HCEC 1CT (cell line): ENCODE results near the gene TEKT3.

Experiments
- DNase-seq: peaks from one replicate; pipeline ENCODE4 v3.0.0-alpha.2; 2017

TEKT3 gene

GRCh38 chr17:15348021-15348420 is 6.6 kb upstream of the TEKT3 start:
- DNase-seq, result no peak

- no peak for DNase-seq
These were observed 4.7 kb upstream of the TEKT3 start for GRCh38 chr17:15346066-15346595.

GRCh38 chr17:15343749-15344148 is 2.4 kb upstream of the TEKT3 start:
- DNase-seq, result peak; percentile 62

- no peak for DNase-seq
These were observed 1.1 kb upstream of the TEKT3 start for GRCh38 chr17:15342460-15342859.

GRCh38 chr17:15341966-15342365 is 569 bp upstream of the TEKT3 start:
- no peak for DNase-seq

- no peak for DNase-seq
These were observed 431 bp downstream of the TEKT3 start for GRCh38 chr17:15340966-15341365.

GRCh38 chr17:15335446-15335845 is 6.0 kb downstream of the TEKT3 start:
- DNase-seq, result no peak

GRCh38 chr17:15334266-15334665 is 7.1 kb downstream of the TEKT3 start:
- no peak for DNase-seq

- no peak for DNase-seq
These were observed 9.1 kb downstream of the TEKT3 start for GRCh38 chr17:15332338-15332737.

GRCh38 chr17:15323131-15323530 is 18.3 kb downstream of the TEKT3 start:
- DNase-seq, result no peak

- peak; percentile 68 for DNase-seq
These were observed 19.7 kb downstream of the TEKT3 start for GRCh38 chr17:15321556-15322251.

- no peak for DNase-seq
These were observed 21.9 kb downstream of the TEKT3 start for GRCh38 chr17:15319452-15320010.

GRCh38 chr17:15311996-15312395 is 29.4 kb downstream of the TEKT3 start:
- no peak for DNase-seq

- DNase-seq, result no peak
These were observed 31.6 kb downstream of the TEKT3 start for GRCh38 chr17:15309793-15310192.

- DNase-seq, result no peak
These were observed 32.2 kb downstream of the TEKT3 start for GRCh38 chr17:15309236-15309635.

- no peak for DNase-seq
These were observed 32.6 kb downstream of the TEKT3 start for GRCh38 chr17:15308758-15309157.

- DNase-seq, result no peak
These were observed 33.7 kb downstream of the TEKT3 start for GRCh38 chr17:15307710-15308111.

GRCh38 chr17:15303851-15304250 is 37.5 kb downstream of the TEKT3 start:
- DNase-seq, result no peak

- no peak for DNase-seq
These were observed 38.1 kb downstream of the TEKT3 start for GRCh38 chr17:15303268-15303667.

- no peak for DNase-seq
These were observed 39.6 kb downstream of the TEKT3 start for GRCh38 chr17:15301845-15302244.

- DNase-seq, result peak; percentile 71
These were observed 43.2 kb downstream of the TEKT3 start for GRCh38 chr17:15298176-15298575.

GRCh38 chr17:15293558-15293957 is 47.8 kb downstream of the TEKT3 start:
- DNase-seq, result no peak

- no peak for DNase-seq
These were observed 49.6 kb downstream of the TEKT3 start for GRCh38 chr17:15291674-15292361.

- DNase-seq, result no peak
These were observed 50.8 kb downstream of the TEKT3 start for GRCh38 chr17:15290605-15291004.
